K562 (cell line): ENCODE data around the gene TNFSF15.

Experiments
- CBX2 ChIP-seq: fragments of 200-600 bp; sonication (generic); IDR thresholded peaks from one replicate; pipeline ENCODE4 v1.6.1; 2012; ENCODE audit warnings: mild to moderate bottlenecking, low read length, inconsistent platforms; ENCODE audit not compliant: insufficient read depth, poor library complexity, severe bottlenecking
- CEBPB ChIP-seq: fragments of 450-650 bp; IDR thresholded peaks from 2 replicates; pipeline ENCODE4 v1.6.1; 2016; ENCODE audit warnings: missing genetic modification characterization, missing compliant biosample characterization
- CTCF ChIP-seq, 3 experiments: IDR thresholded peaks in 2 of 3; conservative IDR thresholded peaks in 1 of 3; 2 replicates each; pipeline ENCODE4 v1.5.1; 2011 to 2012; ENCODE audit warnings: low read length in 3 of 3, mild to moderate bottlenecking in 3 of 3, control low read depth in 2 of 3, improper control_type of control experiment in 1 of 3, inconsistent platforms in 1 of 3, low read depth in 1 of 3, mixed read lengths in 1 of 3, moderate library complexity in 1 of 3; ENCODE audit not compliant: insufficient read depth in 2 of 3
- ETV5 ChIP-seq: sonication (generic); formaldehyde crosslinking; IDR thresholded peaks from 2 replicates; pipeline ENCODE4 v1.4.0; 2020; ENCODE audit warnings: low read depth, mild to moderate bottlenecking, missing genetic modification reagents
- HMG20A ChIP-seq: fragments of 450-650 bp; formaldehyde crosslinking; conservative IDR thresholded peaks from 2 replicates; pipeline ENCODE4 v1.4.0; 2020; ENCODE audit warnings: mild to moderate bottlenecking, mixed read lengths
- MTF1 ChIP-seq: fragments of 250-450 bp; sonication (Bioruptor Pico); IDR thresholded peaks from 2 replicates; pipeline ENCODE4 v1.9.0; 2021; ENCODE audit warnings: moderate library complexity, mild to moderate bottlenecking, inconsistent platforms, borderline replicate concordance
- NR1H2 ChIP-seq: sonication (generic); formaldehyde crosslinking; IDR thresholded peaks from 2 replicates; pipeline ENCODE4 v1.4.0; 2020; ENCODE audit warnings: mild to moderate bottlenecking, missing genetic modification reagents
- PTTG1 ChIP-seq: fragments of 450-650 bp; IDR thresholded peaks from 2 replicates; pipeline ENCODE4 v1.6.1; 2016; ENCODE audit warnings: low read depth, mild to moderate bottlenecking, missing genetic modification characterization, missing compliant biosample characterization
- RREB1 ChIP-seq: fragments of 250-450 bp; sonication (Bioruptor Pico); IDR thresholded peaks from 2 replicates; pipeline ENCODE4 v1.4.0; 2020

- no peak for TF ChIP-seq CBX2
- no peak for TF ChIP-seq CEBPB
- TF ChIP-seq ETV5 (CRISPR knock-in tag), result no peak
- TF ChIP-seq NR1H2, result no peak
- TF ChIP-seq PTTG1 (tag), result no peak
- TF ChIP-seq CTCF (IDR thresholded peaks at IDR 0.05 in 2 of 3, conservative IDR thresholded peaks at IDR 0.05 in 1 of 3; ENCODE audit: insufficient read depth in 2 of 3, low read depth in 1 of 3, low read length in 3 of 3), result no peak
- no peak for TF ChIP-seq MTF1
- TF ChIP-seq RREB1 (CRISPR knock-in tag), result no peak
- TF ChIP-seq HMG20A (CRISPR knock-in tag), result no peak
Measured at GRCh38 chr9:114776683-114777399, 29.0 kb downstream of the TNFSF15 start.
